ENCODE results near the gene SETD7.

The SETD7 gene

GRCh38 chr4:139560406-139561104 lies 4.5 kb upstream of the SETD7 start:
- peaks cover 12% of the 10 kb centered on the region for H3F3A ChIP-seq (ENCODE audit: insufficient read depth)
- H3K9me3 ChIP-seq (ENCODE audit: insufficient read depth, low read length): no peaks in the 10 kb centered on the region
- H3K27me3 ChIP-seq (ENCODE audit: low read length): no peaks in the 10 kb centered on the region
- H3K79me2 ChIP-seq (ENCODE audit: insufficient read depth, low read length): no peaks in the 10 kb centered on the region
- H3K9me2 ChIP-seq (replicated peaks; ENCODE audit: insufficient read depth, low read length): no peaks in the 10 kb centered on the region
- H4K20me1 ChIP-seq (ENCODE audit: low read depth, low read length): no peaks in the 10 kb centered on the region
- H2AFZ ChIP-seq (ENCODE audit: low read depth, low read length, severe bottlenecking): peak overlapping the region; percentile 87
- peak overlapping the region; percentile 65 for H3K27ac ChIP-seq (ENCODE audit: low read depth, low read length)
- H3K4me2 ChIP-seq (ENCODE audit: low read depth, low read length, poor library complexity, severe bottlenecking): peak overlapping the region; percentile 66
- peak overlapping the region; percentile 47 for H3K9ac ChIP-seq (ENCODE audit: low read length)
- peak overlapping the region; percentile 14 for H3K4me3 ChIP-seq (ENCODE audit: insufficient read depth, low read length, poor library complexity, severe bottlenecking)
- no peaks in the 10 kb centered on the region for H3K36me3 ChIP-seq (ENCODE audit: low read length)
- TF ChIP-seq, protein P1, sequence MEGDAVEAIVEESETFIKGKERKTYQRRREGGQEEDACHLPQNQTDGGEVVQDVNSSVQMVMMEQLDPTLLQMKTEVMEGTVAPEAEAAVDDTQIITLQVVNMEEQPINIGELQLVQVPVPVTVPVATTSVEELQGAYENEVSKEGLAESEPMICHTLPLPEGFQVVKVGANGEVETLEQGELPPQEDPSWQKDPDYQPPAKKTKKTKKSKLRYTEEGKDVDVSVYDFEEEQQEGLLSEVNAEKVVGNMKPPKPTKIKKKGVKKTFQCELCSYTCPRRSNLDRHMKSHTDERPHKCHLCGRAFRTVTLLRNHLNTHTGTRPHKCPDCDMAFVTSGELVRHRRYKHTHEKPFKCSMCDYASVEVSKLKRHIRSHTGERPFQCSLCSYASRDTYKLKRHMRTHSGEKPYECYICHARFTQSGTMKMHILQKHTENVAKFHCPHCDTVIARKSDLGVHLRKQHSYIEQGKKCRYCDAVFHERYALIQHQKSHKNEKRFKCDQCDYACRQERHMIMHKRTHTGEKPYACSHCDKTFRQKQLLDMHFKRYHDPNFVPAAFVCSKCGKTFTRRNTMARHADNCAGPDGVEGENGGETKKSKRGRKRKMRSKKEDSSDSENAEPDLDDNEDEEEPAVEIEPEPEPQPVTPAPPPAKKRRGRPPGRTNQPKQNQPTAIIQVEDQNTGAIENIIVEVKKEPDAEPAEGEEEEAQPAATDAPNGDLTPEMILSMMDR (IDR thresholded peaks at IDR 0.05; ENCODE audit: insufficient read depth, low read length, poor library complexity, severe bottlenecking): no peak
- TF ChIP-seq EZH2phosphoT487 (conservative IDR thresholded peaks at IDR 0.05; ENCODE audit: low read length): no peak

GRCh38 chr4:139559687-139560086 lies 3.7 kb upstream of the SETD7 start:
- H3K79me2 ChIP-seq (ENCODE audit: insufficient read depth, low read length): peaks cover 5% of the 10 kb centered on the region
- H3F3A ChIP-seq (ENCODE audit: insufficient read depth): peaks cover 12% of the 10 kb centered on the region
- H4K20me1 ChIP-seq (ENCODE audit: low read depth, low read length): no peaks in the 10 kb centered on the region; the same call in 1 of the 2 replicates
- no peak overlapping the region for H2AFZ ChIP-seq (ENCODE audit: low read depth, low read length, severe bottlenecking)
- H3K27me3 ChIP-seq (ENCODE audit: low read length): no peaks in the 10 kb centered on the region
- H3K9me2 ChIP-seq (replicated peaks; ENCODE audit: insufficient read depth, low read length): no peaks in the 10 kb centered on the region
- no peaks in the 10 kb centered on the region for H3K36me3 ChIP-seq (ENCODE audit: low read length)
- peak overlapping the region; percentile 66 for H3K4me2 ChIP-seq (ENCODE audit: low read depth, low read length, poor library complexity, severe bottlenecking)
- H3K4me3 ChIP-seq (ENCODE audit: insufficient read depth, low read length, poor library complexity, severe bottlenecking): no peak overlapping the region
- no peak overlapping the region for H3K27ac ChIP-seq (ENCODE audit: low read depth, low read length)
- H3K9me3 ChIP-seq (ENCODE audit: insufficient read depth, low read length): no peaks in the 10 kb centered on the region
- H3K9ac ChIP-seq (ENCODE audit: low read length): no peak overlapping the region
- TF ChIP-seq, protein P1 (IDR thresholded peaks at IDR 0.05; ENCODE audit: insufficient read depth, low read length, poor library complexity, severe bottlenecking): no peak

GRCh38 chr4:139559089-139559479 lies 3.1 kb upstream of the SETD7 start:
- no peak overlapping the region for H3K4me2 ChIP-seq (ENCODE audit: low read depth, low read length, poor library complexity, severe bottlenecking)
- H3K79me2 ChIP-seq (ENCODE audit: insufficient read depth, low read length): peaks cover 11% of the 10 kb centered on the region
- no peaks in the 10 kb centered on the region; the same call in 1 of the 2 replicates for H4K20me1 ChIP-seq (ENCODE audit: low read depth, low read length)
- H3K27me3 ChIP-seq (ENCODE audit: low read length): no peaks in the 10 kb centered on the region
- no peak overlapping the region for H3K4me3 ChIP-seq (ENCODE audit: insufficient read depth, low read length, poor library complexity, severe bottlenecking)
- TF ChIP-seq EZH2phosphoT487 (conservative IDR thresholded peaks at IDR 0.05; ENCODE audit: low read length): no peak
- TF ChIP-seq, protein P1 (IDR thresholded peaks at IDR 0.05; ENCODE audit: insufficient read depth, low read length, poor library complexity, severe bottlenecking): no peak
- H3K36me3 ChIP-seq (ENCODE audit: low read length): no peaks in the 10 kb centered on the region
- peaks cover 12% of the 10 kb centered on the region for H3F3A ChIP-seq (ENCODE audit: insufficient read depth)
- no peaks in the 10 kb centered on the region for H3K9me2 ChIP-seq (replicated peaks; ENCODE audit: insufficient read depth, low read length)
- no peak overlapping the region for H3K9ac ChIP-seq (ENCODE audit: low read length)
- no peak overlapping the region for H3K27ac ChIP-seq (ENCODE audit: low read depth, low read length)
- no peaks in the 10 kb centered on the region for H3K9me3 ChIP-seq (ENCODE audit: insufficient read depth, low read length)
- no peak overlapping the region for H2AFZ ChIP-seq (ENCODE audit: low read depth, low read length, severe bottlenecking)

All from SU-DHL-6 (cell line).